Fibroblast of lung (primary cell): ENCODE measurements around the gene NGF. TPM values are rescaled to one million over a fixed set of nuclear protein-coding genes. Genes with fewer than 3 reads are reported as not detected.

Experiments used
- DNase-seq, 2 donors: peaks; one replicate each; pipeline versions ENCODE4 v3.0.0 to v3.0.0-alpha.2; 2010; ENCODE audit warnings: low read depth in 2 of 2
- H2AFZ ChIP-seq: 2 replicates; pipeline ENCODE4 v1.5.1; 2012; ENCODE audit warnings: low read length, control low read depth, inconsistent platforms
- H3K27ac ChIP-seq: 2 replicates; pipeline ENCODE4 v1.5.1; 2011; ENCODE audit warnings: low read length, control low read depth; ENCODE audit not compliant: insufficient read depth
- H3K27me3 ChIP-seq: 2 replicates; pipeline ENCODE4 v1.5.1; 2011; ENCODE audit warnings: mild to moderate bottlenecking, low read length; ENCODE audit not compliant: control insufficient read depth, insufficient read depth
- H3K36me3 ChIP-seq: 2 replicates; pipeline ENCODE4 v1.5.1; 2011; ENCODE audit warnings: low read length; ENCODE audit not compliant: control insufficient read depth, insufficient read depth
- H3K4me1 ChIP-seq: 2 replicates; pipeline ENCODE4 v1.5.1; 2011; ENCODE audit warnings: low read length; ENCODE audit not compliant: control insufficient read depth, insufficient read depth; ENCODE audit errors: extremely low read depth
- H3K4me2 ChIP-seq: 2 replicates; pipeline ENCODE4 v1.5.1; 2011; ENCODE audit warnings: low read length, control low read depth; ENCODE audit not compliant: insufficient read depth; ENCODE audit errors: extremely low read depth
- H3K4me3 ChIP-seq, 4 experiments: fragments of 200-600 bp in 1 of 4; sonication (generic) in 1 of 4; replicated peaks in 1 of 4; 2 replicates each; pipeline ENCODE4 v1.5.1; 2011 to 2016; ENCODE audit warnings: low read length in 4 of 4, low read depth in 3 of 4, mild to moderate bottlenecking in 3 of 4, control low read depth in 2 of 4, inconsistent platforms in 1 of 4, mixed read lengths in 1 of 4; ENCODE audit not compliant: insufficient read depth in 1 of 4; ENCODE audit errors: control extremely low read depth in 1 of 4
- H3K79me2 ChIP-seq: 2 replicates; pipeline ENCODE4 v1.5.1; 2012; ENCODE audit warnings: mild to moderate bottlenecking, low read length, inconsistent platforms; ENCODE audit not compliant: control insufficient read depth, insufficient read depth
- H3K9ac ChIP-seq: 2 replicates; pipeline ENCODE4 v1.5.1; 2011; ENCODE audit warnings: mild to moderate bottlenecking, low read length, control low read depth; ENCODE audit not compliant: insufficient read depth
- H3K9me3 ChIP-seq: 2 replicates; pipeline ENCODE4 v1.5.1; 2012; ENCODE audit warnings: low read depth, low read length; ENCODE audit not compliant: control insufficient read depth, insufficient read depth
- H4K20me1 ChIP-seq: 2 replicates; pipeline ENCODE4 v1.5.1; 2011; ENCODE audit warnings: low read length; ENCODE audit not compliant: control insufficient read depth, insufficient read depth; ENCODE audit errors: extremely low read depth
- CTCF ChIP-seq, 2 donors: IDR thresholded peaks in 1 of 2; conservative IDR thresholded peaks in 1 of 2; 1 replicate in 1 of 2; 2 replicates in 1 of 2; pipeline ENCODE4 v1.5.1; 2011 to 2012; ENCODE audit warnings: low read length in 2 of 2, control low read depth in 1 of 2, inconsistent platforms in 1 of 2, low read depth in 1 of 2, mild to moderate bottlenecking in 1 of 2
- EZH2 ChIP-seq: IDR thresholded peaks from 2 replicates; pipeline ENCODE4 v1.5.1; 2012; ENCODE audit warnings: low read length, control low read depth, mild to moderate bottlenecking; ENCODE audit errors: missing control alignments
- polyA plus RNA-seq, 2 donors: library from polyadenylated mRNA; depleted of rRNA in 1 of 2; stranded (reverse) in 1 of 2; unstranded in 1 of 2; fragments of >200 nt; gene quantifications; 2 replicates each; pipeline ENCODE4 v1.2.1, GENCODE V29; 2011 to 2012; ENCODE audit warnings: missing spikeins in 1 of 2
- total RNA-seq: library from RNA; depleted of rRNA; stranded (reverse); fragments of >200 nt; gene quantifications from 2 replicates; pipeline ENCODE4 v1.2.1, GENCODE V29; 2014

NGF gene
- total and polyA plus RNA-seq, 2 donors (not counting 1 experiment from before 2014, with no cell fraction given), result 4.0 to 17.6 TPM

GRCh38 chr1:115326419-115326818 is 11.6 kb downstream of the NGF start:
- no peaks in the 10 kb centered on the region for H3K36me3 ChIP-seq
- H3K27me3 ChIP-seq, result no peaks in the 10 kb centered on the region
- peaks cover 47% of the 10 kb centered on the region for H3K79me2 ChIP-seq
- no peak overlapping the region for H3K4me3 ChIP-seq
- peaks cover 36% of the 10 kb centered on the region for H3K4me1 ChIP-seq
- H3K27ac ChIP-seq, result peak overlapping the region; percentile 13
- H3K4me2 ChIP-seq, result no peak overlapping the region
- no peak overlapping the region for H3K9ac ChIP-seq
- no peak for DNase-seq
- no peaks in the 10 kb centered on the region for H3K9me3 ChIP-seq
- no peak overlapping the region for H2AFZ ChIP-seq
- TF ChIP-seq EZH2 (no peak), CTCF (conservative IDR thresholded peaks at IDR 0.05 in 1 of 2, IDR thresholded peaks at IDR 0.05 in 1 of 2; ENCODE audit: low read depth in 1 of 2, low read length in 2 of 2) (no peak)
- no peaks in the 10 kb centered on the region for H4K20me1 ChIP-seq

- Histone ChIP-seq H3K4me3 (no peak overlapping the region), H3K9ac (no peak overlapping the region), H3K9me3 (no peaks in the 10 kb centered on the region), H3K4me2 (no peak overlapping the region), H3K27ac (peak overlapping the region; percentile 13), H2AFZ (no peak overlapping the region), H3K79me2 (peaks cover 48% of the 10 kb centered on the region), H3K36me3 (no peaks in the 10 kb centered on the region), H3K4me1 (peaks cover 34% of the 10 kb centered on the region), H4K20me1 (no peaks in the 10 kb centered on the region), H3K27me3 (no peaks in the 10 kb centered on the region)
- TF ChIP-seq EZH2, result no peak
- no peak for DNase-seq
Measured at GRCh38 chr1:115325874-115326273, 12.2 kb downstream of the NGF start.

GRCh38 chr1:115324649-115325420 is 13.2 kb downstream of the NGF start:
- H3K27me3 ChIP-seq, result no peaks in the 10 kb centered on the region
- H3K9ac ChIP-seq, result no peak overlapping the region
- no peak for TF ChIP-seq CTCF (conservative IDR thresholded peaks at IDR 0.05 in 1 of 2, IDR thresholded peaks at IDR 0.05 in 1 of 2; ENCODE audit: low read depth in 1 of 2, low read length in 2 of 2)
- TF ChIP-seq EZH2, result no peak
- H3K4me1 ChIP-seq, result peaks cover 31% of the 10 kb centered on the region
- H3K4me3 ChIP-seq, result no peak overlapping the region
- DNase-seq, result peak in 1 of 2 donors; percentile 29
- no peak overlapping the region for H3K4me2 ChIP-seq
- H2AFZ ChIP-seq, result no peak overlapping the region
- H3K36me3 ChIP-seq, result no peaks in the 10 kb centered on the region
- H3K9me3 ChIP-seq, result no peaks in the 10 kb centered on the region
- H3K79me2 ChIP-seq, result peaks cover 55% of the 10 kb centered on the region
- H3K27ac ChIP-seq, result no peak overlapping the region
- H4K20me1 ChIP-seq, result no peaks in the 10 kb centered on the region
